D721Med (cell line): ENCODE measurements around the gene TNFSF12.

Experiments used
- DNase-seq: peaks from one replicate; pipeline ENCODE4 v3.0.0; 2011; ENCODE audit warnings: low spot score; ENCODE audit not compliant: insufficient read length
- FAIRE-seq: peaks from 2 replicates; lab custom pipeline; 2011; peaks lifted over from hg19 to GRCh38; lab: Jason Lieb, UNC
- CTCF ChIP-seq: IDR thresholded peaks from 2 replicates; pipeline ENCODE4 v1.5.1; 2012; ENCODE audit warnings: mild to moderate bottlenecking, control low read depth; ENCODE audit not compliant: insufficient read depth; ENCODE audit errors: missing control alignments

TNFSF12 gene

GRCh38 chr17:7553356-7553755 is 4.5 kb downstream of the TNFSF12 start:
- TF ChIP-seq CTCF, result no peak
- FAIRE-seq (no peak), DNase-seq (no peak)

GRCh38 chr17:7555320-7555948 is 6.6 kb downstream of the TNFSF12 start:
- FAIRE-seq (no peak), DNase-seq (no peak)
- TF ChIP-seq CTCF, result no peak

GRCh38 chr17:7556627-7557026 is 7.8 kb downstream of the TNFSF12 start:
- DNase-seq (no peak), FAIRE-seq (no peak)
- TF ChIP-seq CTCF, result no peak

GRCh38 chr17:7557147-7557764 is 8.4 kb downstream of the TNFSF12 start:
- DNase-seq, result no peak

GRCh38 chr17:7557775-7558543 is 9.1 kb downstream of the TNFSF12 start:
- DNase-seq (no peak), FAIRE-seq (no peak)
- no peak for TF ChIP-seq CTCF

More at GRCh38 chr17:7557147-7557764, 8.4 kb downstream of the TNFSF12 start:
- TF ChIP-seq CTCF, result no peak
- FAIRE-seq, result no peak

- no peak for TF ChIP-seq CTCF
- FAIRE-seq (no peak), DNase-seq (no peak)
Observed at GRCh38 chr17:7558544-7559319, 9.9 kb downstream of the TNFSF12 start, which contains the start of gene TNFSF13. Gene TNFSF13 (plus strand): TSS chr17:7558750. CDS start chr17:7559040, 290 bp downstream.
